SK-N-SH (cell line): Measurements from ENCODE around the gene BCAS3. TPM values are rescaled to one million over a fixed set of nuclear protein-coding genes. Genes with fewer than 3 reads are reported as not detected.

ENCODE experiments used
- CTCF ChIA-PET: fragments of 300-600, 350-600 bp; formaldehyde crosslinking; extraction: SDS; loops from one replicate; lab custom pipeline; 2021; lab: Yijun Ruan, JAX
- POLR2A ChIA-PET: fragments of 350-600 bp; sonication (Branson Sonifier 250); formaldehyde crosslinking; extraction: SDS; loops from one replicate; lab custom pipeline; 2020; ENCODE audit warnings: antibody characterized with exemption, inconsistent platforms; lab: Yijun Ruan, JAX
- DNase-seq: peaks from one replicate; pipeline ENCODE4 v3.0.0; 2012
- H2AFZ ChIP-seq: fragments of 200-600 bp; sonication (generic); 2 replicates; pipeline ENCODE4 v1.8.1; 2016; ENCODE audit warnings: antibody characterized with exemption, mild to moderate bottlenecking, low read depth
- H3F3A ChIP-seq: fragments of 200-600 bp; sonication (generic); replicated peaks from 2 replicates; pipeline ENCODE3; 2016; ENCODE audit warnings: antibody characterized with exemption, mild to moderate bottlenecking; ENCODE audit not compliant: insufficient read depth
- H3K27ac ChIP-seq, 2 experiments: fragments of 200-500 bp in 1 of 2; fragments of 200-600 bp in 1 of 2; sonication (Bioruptor generic) in 1 of 2; sonication (generic), shearing (Covaris generic) in 1 of 2; 2 replicates each; pipeline versions ENCODE4 v1.5.1 to v1.6.1; 2014 to 2016; ENCODE audit warnings: low read depth in 2 of 2, inconsistent platforms in 1 of 2, low read length in 1 of 2, mild to moderate bottlenecking in 1 of 2, mixed read lengths in 1 of 2
- H3K27me3 ChIP-seq: fragments of 200-600 bp; sonication (generic), shearing (Covaris generic); 2 replicates; pipeline ENCODE4 v1.6.1; 2016; ENCODE audit warnings: mixed run types; ENCODE audit not compliant: insufficient read depth
- H3K36me3 ChIP-seq, 2 experiments: fragments of 200-500 bp in 1 of 2; fragments of 200-600 bp in 1 of 2; sonication (Bioruptor generic) in 1 of 2; sonication (generic) in 1 of 2; replicated peaks in 1 of 2; 2 replicates each; pipeline versions ENCODE3 to v1.5.1; 2014 to 2016; ENCODE audit warnings: low read length in 1 of 2, mild to moderate bottlenecking in 1 of 2; ENCODE audit not compliant: insufficient read depth in 2 of 2, control insufficient read depth in 1 of 2
- H3K4me1 ChIP-seq, 2 experiments: fragments of 200-500 bp in 1 of 2; fragments of 200-600 bp in 1 of 2; sonication (Bioruptor generic) in 1 of 2; sonication (generic), shearing (Covaris generic) in 1 of 2; 2 replicates each; pipeline versions ENCODE4 v1.5.1 to v1.6.1; 2014 to 2016; ENCODE audit warnings: low read depth in 1 of 2, low read length in 1 of 2, mixed run types in 1 of 2; ENCODE audit not compliant: insufficient read depth in 2 of 2, control insufficient read depth in 1 of 2
- H3K4me2 ChIP-seq: fragments of 200-600 bp; sonication (generic), shearing (Covaris generic); 2 replicates; pipeline ENCODE4 v1.6.1; 2017; ENCODE audit warnings: mixed run types
- H3K4me3 ChIP-seq, 2 experiments: fragments of 200-500 bp in 1 of 2; fragments of 200-600 bp in 1 of 2; sonication (Bioruptor generic) in 1 of 2; sonication (generic), shearing (Covaris generic) in 1 of 2; 2 replicates each; pipeline versions ENCODE4 v1.5.1 to v1.8.1; 2014 to 2016; ENCODE audit warnings: low read depth in 2 of 2, inconsistent platforms in 1 of 2, low read length in 1 of 2, mild to moderate bottlenecking in 1 of 2, mixed read lengths in 1 of 2, moderate library complexity in 1 of 2
- H3K79me2 ChIP-seq: fragments of 200-600 bp; sonication (generic); 2 replicates; pipeline ENCODE4 v1.8.1; 2017; ENCODE audit warnings: mild to moderate bottlenecking; ENCODE audit not compliant: insufficient read depth
- H3K9ac ChIP-seq: fragments of 200-600 bp; sonication (generic); 2 replicates; pipeline ENCODE4 v1.6.1; 2017; ENCODE audit warnings: mixed run types
- H3K9me2 ChIP-seq: fragments of 200-600 bp; sonication (generic); 2 replicates; pipeline ENCODE4 v1.6.1; 2017; ENCODE audit warnings: mixed run types
- H3K9me3 ChIP-seq: fragments of 200-600 bp; sonication (generic); 2 replicates; pipeline ENCODE4 v1.6.1; 2017; ENCODE audit warnings: mixed run types, mild to moderate bottlenecking, moderate library complexity
- H4K20me1 ChIP-seq: fragments of 200-600 bp; sonication (generic); 2 replicates; pipeline ENCODE4 v1.6.1; 2017; ENCODE audit warnings: mild to moderate bottlenecking, mixed run types; ENCODE audit not compliant: insufficient read depth
- ELF1 ChIP-seq: IDR thresholded peaks from 2 replicates; pipeline ENCODE4 v1.4.0; 2012
- EZH2phosphoT487 ChIP-seq: fragments of 200-600 bp; sonication (generic); IDR thresholded peaks from 2 replicates; pipeline ENCODE4 v1.6.1; 2017; ENCODE audit warnings: low read depth, mixed run types, mild to moderate bottlenecking, antibody characterized with exemption, moderate library complexity, borderline replicate concordance
- FOXJ3 ChIP-seq: sonication (generic); formaldehyde crosslinking; IDR thresholded peaks from 2 replicates; pipeline ENCODE4 v1.5.1; 2020; ENCODE audit warnings: mild to moderate bottlenecking, missing genetic modification reagents
- GATA2 ChIP-seq: sonication (generic); formaldehyde crosslinking; IDR thresholded peaks from 2 replicates; pipeline ENCODE4 v1.5.0; 2020; ENCODE audit warnings: mild to moderate bottlenecking, missing genetic modification reagents
- MXI1 ChIP-seq: IDR thresholded peaks from 2 replicates; pipeline ENCODE4 v1.6.1; 2012; ENCODE audit warnings: mild to moderate bottlenecking, low read depth, low read length, improper control_type of control experiment
- NFIC ChIP-seq: IDR thresholded peaks from 2 replicates; pipeline ENCODE4 v1.4.0; 2012; ENCODE audit warnings: borderline replicate concordance
- SIN3A ChIP-seq: IDR thresholded peaks from 2 replicates; pipeline ENCODE4 v1.6.1; 2012; ENCODE audit warnings: low read depth, mild to moderate bottlenecking, low read length, moderate library complexity, borderline replicate concordance
- SMC3 ChIP-seq: IDR thresholded peaks from 2 replicates; pipeline ENCODE4 v1.6.1; 2012; ENCODE audit warnings: low read depth, low read length, improper control_type of control experiment
- TCF12 ChIP-seq: IDR thresholded peaks from 2 replicates; pipeline ENCODE4 v1.4.0; 2012
- TEAD4 ChIP-seq: IDR thresholded peaks from 2 replicates; pipeline ENCODE4 v1.4.0; 2012; ENCODE audit warnings: mild to moderate bottlenecking, borderline replicate concordance; ENCODE audit not compliant: insufficient read depth
- ZBTB33 ChIP-seq: IDR thresholded peaks from 2 replicates; pipeline ENCODE4 v1.4.0; 2012; ENCODE audit warnings: low read depth, borderline replicate concordance
- WGBS: methylation state at CpG from one replicate; pipeline ENCODE4 v1.1.6; 2017; ENCODE audit warnings: low lambda C conversion rate; 5-methylcytosine and 5-hydroxymethylcytosine counted together
- polyA plus RNA-seq, 3 experiments: library from polyadenylated mRNA; depleted of rRNA; stranded (reverse); fragments of >200 nt; gene quantifications; 2 replicates each; pipeline ENCODE4 v1.2.3, GENCODE V29; 2012
- TF ChIP-seq, protein P1 (sequence below): fragments of 150-350 bp; IDR thresholded peaks from 2 replicates; pipeline ENCODE4 v1.6.1; 2016; ENCODE audit warnings: mild to moderate bottlenecking, low read depth, low read length

The BCAS3 gene
- polyA plus RNA-seq, 1 of the 3 experiments (the other 2 are of a cell fraction): 5.9 TPM

GRCh38 chr17:61294777-61295176 lies 617.1 kb downstream of the BCAS3 start (continued):
- 0 out of 2 replicates have a peak, but pooled peaks have one; percentile 15 for TF ChIP-seq SIN3A
- peak; percentile 68 for TF ChIP-seq TCF12

DNA sequence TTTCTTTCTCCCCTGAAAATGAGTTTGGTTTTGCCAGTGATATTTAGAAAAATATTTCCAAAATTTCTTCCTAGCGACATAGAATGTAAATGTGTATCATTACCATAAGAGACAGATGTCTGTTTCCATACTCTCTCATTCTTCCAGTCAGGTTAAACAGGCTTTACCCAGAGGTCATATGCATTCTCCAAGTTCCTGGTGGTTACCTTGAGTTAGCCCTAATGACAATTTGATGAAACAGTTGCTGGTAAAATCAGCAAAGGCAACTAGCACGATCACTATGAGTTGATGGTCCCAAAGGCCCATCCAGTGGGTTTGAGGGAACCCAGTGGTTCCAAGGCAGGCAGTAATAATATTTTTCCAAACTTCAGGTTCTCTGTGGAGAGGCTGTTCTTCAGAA lies 618.4 kb downstream of the BCAS3 start:
- no peak overlapping the region for H3K4me3 ChIP-seq
- no peak overlapping the region for H3K4me2 ChIP-seq
- H3F3A ChIP-seq: peaks cover 37% of the 10 kb centered on the region
- H3K9me3 ChIP-seq: no peaks in the 10 kb centered on the region
- no peaks in the 10 kb centered on the region for H3K36me3 ChIP-seq
- no peak overlapping the region for H3K9ac ChIP-seq
- no peak overlapping the region for H2AFZ ChIP-seq
- DNase-seq: no peak
- H3K4me1 ChIP-seq: peaks cover 22 to 38% of the 10 kb centered on the region in 2 experiments
- no peaks in the 10 kb centered on the region for H3K27me3 ChIP-seq
- H3K27ac ChIP-seq: no peak overlapping the region
- no peak for TF ChIP-seq EZH2phosphoT487
- TF ChIP-seq, protein P1, sequence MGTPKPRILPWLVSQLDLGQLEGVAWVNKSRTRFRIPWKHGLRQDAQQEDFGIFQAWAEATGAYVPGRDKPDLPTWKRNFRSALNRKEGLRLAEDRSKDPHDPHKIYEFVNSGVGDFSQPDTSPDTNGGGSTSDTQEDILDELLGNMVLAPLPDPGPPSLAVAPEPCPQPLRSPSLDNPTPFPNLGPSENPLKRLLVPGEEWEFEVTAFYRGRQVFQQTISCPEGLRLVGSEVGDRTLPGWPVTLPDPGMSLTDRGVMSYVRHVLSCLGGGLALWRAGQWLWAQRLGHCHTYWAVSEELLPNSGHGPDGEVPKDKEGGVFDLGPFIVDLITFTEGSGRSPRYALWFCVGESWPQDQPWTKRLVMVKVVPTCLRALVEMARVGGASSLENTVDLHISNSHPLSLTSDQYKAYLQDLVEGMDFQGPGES: no peak
- no peak for TF ChIP-seq FOXJ3 (CRISPR knock-in tag)
- no peak for TF ChIP-seq NFIC
- no peak for TF ChIP-seq ELF1
- no peak for TF ChIP-seq MXI1
- TF ChIP-seq GATA2 (CRISPR knock-in tag): no peak
- TF ChIP-seq SMC3: no peak
- TF ChIP-seq ZBTB33: no peak
- no peak for TF ChIP-seq TEAD4
- TF ChIP-seq, all 33 proteins: peak for 0
- POLR2A ChIA-PET: no interaction called here
- Histone ChIP-seq H4K20me1 (no peaks in the 10 kb centered on the region), H3K79me2 (no peaks in the 10 kb centered on the region; the same call in 1 of the 2 replicates), H3K9me2 (no peaks in the 10 kb centered on the region)
- 100% methylated on average over 2 of the region's 2 CpGs for WGBS
- CTCF ChIA-PET: no interaction called here
